ENCODE results near the gene CASK.

- TF ChIP-seq POLR2A (IDR thresholded peaks at IDR 0.05) (no peak), CTCF (IDR thresholded peaks at IDR 0.05) (no peak)
These were observed 253.2 kb downstream of the CASK start for GRCh38 chrX:41670112-41670511.
